Muscle layer of colon (tissue), 2 donors: Measurements from ENCODE around the gene CST9L.
"Not testable (repeated sequence)": the region's sequence is repeated elsewhere in the genome, so short reads cannot be mapped to it uniquely, and the experiment has no call there.

Source experiments
- H3K27ac ChIP-seq: one replicate; pipeline ENCODE4 v1.7.0; 2013; ENCODE audit warnings: low read depth, mild to moderate bottlenecking, low read length, moderate library complexity
- H3K27me3 ChIP-seq, 2 donors: one replicate each; pipeline ENCODE4 v1.7.0; 2013; ENCODE audit warnings: low read length in 2 of 2, mild to moderate bottlenecking in 2 of 2; ENCODE audit not compliant: insufficient read depth in 2 of 2, control insufficient read depth in 1 of 2
- H3K36me3 ChIP-seq: one replicate; pipeline ENCODE4 v1.7.0; 2013; ENCODE audit warnings: mild to moderate bottlenecking, low read length; ENCODE audit not compliant: insufficient read depth
- H3K4me1 ChIP-seq: one replicate; pipeline ENCODE4 v1.7.0; 2013; ENCODE audit warnings: mild to moderate bottlenecking, low read length; ENCODE audit not compliant: insufficient read depth
- H3K4me3 ChIP-seq, 2 donors: one replicate each; pipeline ENCODE4 v1.7.0; 2013; ENCODE audit warnings: low read length in 2 of 2, low read depth in 1 of 2, mild to moderate bottlenecking in 1 of 2, moderate library complexity in 1 of 2
- H3K9ac ChIP-seq: one replicate; pipeline ENCODE4 v1.7.0; 2013; ENCODE audit warnings: low read length
- H3K9me3 ChIP-seq: one replicate; pipeline ENCODE4 v1.7.0; 2013; ENCODE audit warnings: mild to moderate bottlenecking, low read length
- donor health status: abdominal sarcoma.
- donor health status: Adenocarcinoma of cecum.

The CST9L gene

DNA sequence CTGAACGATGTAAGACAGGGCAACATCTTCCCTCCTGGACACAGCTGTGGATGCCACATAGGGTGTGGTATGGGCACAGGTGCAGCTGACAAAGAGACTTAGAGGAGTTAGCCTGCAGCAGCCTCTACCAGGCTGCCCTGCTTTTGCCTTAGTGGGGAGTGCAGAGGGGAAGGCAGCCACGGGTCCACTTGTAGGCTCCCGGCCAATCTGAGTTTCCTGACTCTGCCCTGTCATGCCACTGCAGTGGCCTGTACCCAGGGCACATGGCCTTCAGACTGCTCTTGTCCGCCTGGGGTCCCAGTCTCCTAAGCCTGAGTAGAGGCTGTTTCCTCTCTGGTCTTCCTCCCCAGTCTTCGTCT is 17.1 kb upstream of the CST9L start:
- Histone ChIP-seq H3K9ac (no peak overlapping the region), H3K4me3 (no peak overlapping the region), H3K27ac (no peak overlapping the region), H3K9me3 (no peaks in the 10 kb centered on the region), H3K27me3 (no peaks in the 10 kb centered on the region), H3K4me1 (no peaks in the 10 kb centered on the region), H3K36me3 (no peaks in the 10 kb centered on the region)

DNA sequence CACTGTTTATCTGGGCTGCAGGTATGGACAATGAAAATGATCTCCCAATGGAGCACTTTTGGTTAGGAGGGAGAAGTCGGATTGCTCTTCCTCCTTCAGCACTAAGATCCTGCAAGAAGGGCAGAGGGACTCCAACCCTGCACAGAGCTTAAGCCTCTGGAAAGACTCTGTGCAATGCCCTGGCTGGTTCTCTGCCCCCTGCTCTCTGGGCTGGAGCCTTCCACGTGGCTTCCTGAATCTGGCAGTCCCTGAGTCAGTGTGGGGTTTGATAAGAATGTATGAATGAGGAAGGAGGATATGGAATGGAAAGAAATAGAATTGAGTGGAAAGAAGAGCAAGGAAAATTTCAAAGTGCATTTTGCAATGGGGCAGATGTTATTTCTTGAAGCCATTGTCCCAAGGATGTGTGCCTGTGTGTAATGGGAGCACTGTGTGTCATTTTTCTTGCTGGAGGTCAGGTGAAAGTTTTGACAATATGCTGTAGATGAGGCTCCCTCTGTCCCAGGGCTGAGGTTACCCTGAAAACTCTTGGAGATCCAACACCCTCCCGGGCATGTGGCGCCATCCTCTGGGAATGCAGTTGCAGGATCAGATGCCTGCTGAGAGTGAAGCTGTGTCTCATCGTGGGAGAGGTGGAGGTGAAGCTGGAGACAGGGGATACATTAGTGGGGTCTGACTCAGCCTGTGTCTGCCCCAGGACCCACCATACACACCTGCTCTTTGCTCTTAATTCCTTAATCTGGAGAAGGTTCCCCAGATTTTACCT is 16.3 kb upstream of the CST9L start:
- H3K27ac ChIP-seq, result no peak overlapping the region
- no peak overlapping the region for H3K4me3 ChIP-seq
- no peaks in the 10 kb centered on the region for H3K27me3 ChIP-seq
- no peak overlapping the region for H3K9ac ChIP-seq
- H3K9me3 ChIP-seq, result no peaks in the 10 kb centered on the region
- no peaks in the 10 kb centered on the region for H3K36me3 ChIP-seq
- H3K4me1 ChIP-seq, result no peaks in the 10 kb centered on the region

- Histone ChIP-seq H3K36me3 (no peaks in the 10 kb centered on the region), H3K27ac (no peak overlapping the region), H3K9me3 (no peaks in the 10 kb centered on the region), H3K4me3 (no peak overlapping the region), H3K9ac (no peak overlapping the region), H3K4me1 (no peaks in the 10 kb centered on the region), H3K27me3 (no peaks in the 10 kb centered on the region)
These were observed 15.2 kb upstream of the CST9L start for GRCh38 chr20:23583526-23583925.

DNA sequence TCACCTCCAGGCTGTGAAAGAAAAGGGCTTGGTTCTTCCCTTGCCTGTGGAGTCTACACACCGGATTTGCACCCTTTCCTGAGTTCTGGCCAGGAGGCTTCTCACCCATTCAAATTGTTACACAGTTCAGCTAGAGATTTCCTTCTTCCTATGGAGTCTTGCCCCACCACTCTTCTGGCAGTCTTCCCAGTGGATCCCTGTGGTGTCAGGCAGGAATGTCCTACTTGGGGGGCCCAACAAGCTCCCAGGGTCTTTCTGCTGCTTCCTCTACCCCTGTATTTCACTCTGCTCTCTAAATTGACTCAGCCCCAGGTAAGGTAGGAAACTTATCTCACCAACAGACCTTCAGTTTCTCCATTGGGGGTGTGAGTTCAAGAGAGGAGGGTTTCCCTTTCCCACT is 14.0 kb upstream of the CST9L start:
- no peak overlapping the region for H3K4me3 ChIP-seq
- no peaks in the 10 kb centered on the region for H3K4me1 ChIP-seq
- no peak overlapping the region for H3K9ac ChIP-seq
- no peak overlapping the region for H3K27ac ChIP-seq
- H3K9me3 ChIP-seq, result no peaks in the 10 kb centered on the region
- H3K27me3 ChIP-seq, result no peaks in the 10 kb centered on the region
- H3K36me3 ChIP-seq, result no peaks in the 10 kb centered on the region

DNA sequence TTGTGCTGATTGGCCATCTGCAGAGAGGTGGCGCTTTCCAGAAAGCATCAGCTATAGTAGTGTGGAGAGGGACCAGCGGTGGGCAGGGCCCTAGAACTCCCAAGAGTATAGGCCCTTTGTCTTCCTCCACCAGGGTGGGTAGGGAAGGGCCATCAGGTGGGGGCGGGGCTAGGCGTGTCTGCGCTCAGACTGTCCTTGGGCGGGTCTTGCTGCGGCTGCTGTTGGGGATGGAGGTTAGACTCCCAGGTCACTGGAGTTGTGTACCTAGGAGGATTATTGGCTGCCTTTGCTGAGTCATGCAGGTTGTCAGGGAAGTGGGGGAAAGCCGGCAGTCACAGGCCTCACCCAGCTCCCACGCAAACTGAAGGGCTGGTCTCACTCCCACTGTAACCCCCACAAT is 13.5 kb upstream of the CST9L start:
- not testable (repeated sequence) for H3K4me1 ChIP-seq, H3K36me3 ChIP-seq, H3K27ac ChIP-seq, H3K27me3 ChIP-seq, H3K9me3 ChIP-seq, H3K9ac ChIP-seq, H3K4me3 ChIP-seq

DNA sequence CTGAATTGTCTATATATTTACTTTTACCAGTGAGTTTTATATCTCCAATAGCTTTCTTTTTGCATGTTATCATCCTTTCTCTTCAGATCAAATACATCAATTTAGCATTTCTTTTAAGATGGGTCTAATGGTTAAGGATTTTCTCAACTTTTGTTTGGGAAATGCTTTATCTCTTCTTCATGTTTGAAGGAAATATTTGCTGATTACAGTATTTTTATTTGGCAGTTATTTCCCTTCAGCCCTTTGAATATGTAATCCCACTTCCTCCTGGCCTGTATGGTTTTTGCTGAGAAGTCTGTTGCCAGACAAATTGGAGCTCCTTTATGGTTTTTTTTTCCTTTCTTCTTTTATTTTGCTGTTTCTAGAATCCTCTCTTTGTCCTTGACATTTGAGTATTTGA is 6.7 kb upstream of the CST9L start:
- Histone ChIP-seq H3K4me1 (no peaks in the 10 kb centered on the region), H3K36me3 (no peaks in the 10 kb centered on the region)

DNA sequence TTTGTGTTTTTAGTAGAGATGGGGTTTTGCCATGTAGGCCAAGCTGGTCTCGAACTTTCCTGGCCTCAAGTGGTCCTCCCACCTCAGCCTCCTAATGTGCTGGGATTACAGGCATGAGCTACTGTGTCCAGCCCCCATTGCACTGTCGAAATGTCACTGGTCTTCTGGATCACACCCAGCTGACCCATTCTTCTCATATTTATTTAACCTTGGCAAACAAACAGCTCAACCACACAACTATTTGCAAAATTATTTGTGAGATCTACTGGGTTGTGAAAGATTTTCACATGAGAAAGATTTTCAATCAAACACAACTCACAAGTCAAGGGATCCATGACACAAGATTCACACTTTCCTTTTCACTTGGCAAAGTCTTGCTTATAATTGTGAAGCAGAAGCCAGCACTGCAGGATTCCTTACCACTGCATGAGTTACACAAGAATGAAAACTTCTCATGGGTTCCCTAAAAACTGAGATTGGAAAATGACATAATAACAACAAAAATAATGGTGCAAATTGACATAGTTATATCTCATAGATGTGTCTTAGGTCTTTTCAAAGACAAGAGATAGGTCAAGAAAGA is 2.0 kb upstream of the CST9L start:
- Histone ChIP-seq H3K4me3 (no peak overlapping the region), H3K9ac (no peak overlapping the region), H3K27me3 (no peaks in the 10 kb centered on the region), H3K4me1 (no peaks in the 10 kb centered on the region), H3K9me3 (no peaks in the 10 kb centered on the region), H3K27ac (no peak overlapping the region), H3K36me3 (no peaks in the 10 kb centered on the region)

More for the DNA sequence above, 6.7 kb upstream of the CST9L start:
- Histone ChIP-seq H3K9me3 (no peaks in the 10 kb centered on the region), H3K9ac (no peak overlapping the region), H3K4me3 (no peak overlapping the region), H3K27ac (no peak overlapping the region), H3K27me3 (no peaks in the 10 kb centered on the region)

DNA sequence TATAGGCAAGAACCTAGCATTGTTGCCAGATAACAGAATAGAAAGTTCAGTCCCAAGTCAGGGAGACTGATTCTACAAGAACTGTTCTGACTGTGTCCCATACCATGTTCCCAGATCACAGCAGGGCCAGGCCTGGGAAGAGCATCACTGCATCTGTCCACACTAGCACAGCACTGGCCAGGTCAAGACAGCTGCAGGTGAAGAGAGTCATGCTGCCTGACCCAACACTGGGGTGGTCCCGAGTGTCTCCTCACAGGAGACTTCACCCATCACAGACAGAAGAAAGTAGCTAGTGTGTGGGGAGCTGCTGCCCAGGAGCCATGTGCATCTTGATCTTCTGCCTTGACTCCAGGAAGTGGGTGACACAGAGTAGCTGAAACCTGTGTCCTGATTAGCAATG is 1.3 kb upstream of the CST9L start:
- Histone ChIP-seq H3K27ac (no peak overlapping the region), H3K27me3 (no peaks in the 10 kb centered on the region), H3K9me3 (no peaks in the 10 kb centered on the region), H3K4me1 (no peaks in the 10 kb centered on the region), H3K9ac (no peak overlapping the region), H3K36me3 (no peaks in the 10 kb centered on the region), H3K4me3 (no peak overlapping the region)

GRCh38 chr20:23568971-23569330 is 667 bp upstream of the CST9L start:
- Histone ChIP-seq H3K27me3 (no peaks in the 10 kb centered on the region), H3K9me3 (no peaks in the 10 kb centered on the region), H3K27ac (no peak overlapping the region), H3K4me1 (no peaks in the 10 kb centered on the region), H3K4me3 (no peak overlapping the region), H3K36me3 (no peaks in the 10 kb centered on the region), H3K9ac (no peak overlapping the region)

GRCh38 chr20:23566199-23566932 is 1.9 kb downstream of the CST9L start:
- H3K9ac ChIP-seq, result no peak overlapping the region
- no peak overlapping the region for H3K27ac ChIP-seq
- H3K4me3 ChIP-seq, result no peak overlapping the region
- H3K9me3 ChIP-seq, result no peaks in the 10 kb centered on the region
- no peaks in the 10 kb centered on the region for H3K4me1 ChIP-seq
- H3K27me3 ChIP-seq, result no peaks in the 10 kb centered on the region
- no peaks in the 10 kb centered on the region for H3K36me3 ChIP-seq

GRCh38 chr20:23565503-23566045 is 2.7 kb downstream of the CST9L start:
- H3K36me3 ChIP-seq, result no peaks in the 10 kb centered on the region
- H3K27ac ChIP-seq, result no peak overlapping the region
- no peaks in the 10 kb centered on the region for H3K27me3 ChIP-seq
- H3K9ac ChIP-seq, result no peak overlapping the region
- no peaks in the 10 kb centered on the region for H3K4me1 ChIP-seq
- no peaks in the 10 kb centered on the region for H3K9me3 ChIP-seq
- no peak overlapping the region for H3K4me3 ChIP-seq
